Progenitor cell of endocrine pancreas (in vitro differentiated cells): ENCODE data around the gene GPSM3. TPM values are rescaled to one million over a fixed set of nuclear protein-coding genes. Genes with fewer than 3 reads are reported as not detected.

Source experiments
- DNase-seq: peaks from one replicate; pipeline ENCODE4 v3.0.0; 2021; ENCODE audit warnings: low spot score; ENCODE audit not compliant: unreplicated experiment
- H3K27ac Mint-ChIP-seq: 2 replicates; pipeline ENCODE4 v1.8.0; 2021; ENCODE audit warnings: mild to moderate bottlenecking, moderate library complexity, mixed read lengths
- H3K27me3 Mint-ChIP-seq: 2 replicates; pipeline ENCODE4 v1.8.0; 2021; ENCODE audit warnings: mixed read lengths
- H3K36me3 Mint-ChIP-seq: 2 replicates; pipeline ENCODE4 v1.8.0; 2022; ENCODE audit warnings: mixed read lengths; ENCODE audit not compliant: insufficient read depth
- H3K4me1 Mint-ChIP-seq: 2 replicates; pipeline ENCODE4 v1.8.0; 2021; ENCODE audit warnings: low read depth, mixed read lengths
- H3K4me3 Mint-ChIP-seq: 2 replicates; pipeline ENCODE4 v1.8.0; 2021; ENCODE audit warnings: low read depth, mild to moderate bottlenecking, moderate library complexity, mixed read lengths
- H3K9me3 Mint-ChIP-seq: 2 replicates; pipeline ENCODE4 v1.8.0; 2021; ENCODE audit warnings: low read depth, mixed read lengths
- CTCF ChIP-seq: fragments of 200-600 bp; sonication (generic); IDR thresholded peaks from one replicate; pipeline ENCODE4 v1.5.0; 2021; ENCODE audit warnings: antibody characterized with exemption, mild to moderate bottlenecking; ENCODE audit not compliant: unreplicated experiment
- total RNA-seq: library from RNA; stranded (reverse); gene quantifications from 2 replicates; pipeline ENCODE4 v1.2.1, GENCODE V29; 2021

GPSM3 gene
- total RNA-seq, 1 donor from 2014 or later: 6.5 TPM

DNA sequence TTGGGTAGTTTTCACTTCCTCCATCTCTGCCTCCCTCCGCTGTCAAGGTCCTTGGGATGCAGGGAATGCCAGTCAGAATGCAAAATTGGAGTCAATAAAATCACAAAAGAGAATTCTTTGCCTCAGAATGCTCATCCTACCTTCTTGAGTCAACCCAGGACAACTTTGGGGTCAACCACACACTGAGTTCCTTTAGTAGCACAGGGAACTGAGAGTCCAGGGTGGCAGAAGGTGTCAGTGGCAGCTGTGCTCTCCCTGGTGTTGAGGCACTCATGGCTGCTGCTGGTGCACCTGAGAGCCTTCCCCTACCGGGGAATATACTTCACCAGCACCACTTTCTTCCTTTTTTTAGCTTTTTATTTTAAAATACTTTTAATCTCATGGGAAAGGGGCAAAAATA, 32.3 kb upstream of the GPSM3 start:
- H3K4me3 Mint-ChIP-seq: no peak overlapping the region
- H3K36me3 Mint-ChIP-seq: no peaks in the 10 kb centered on the region
- no peaks in the 10 kb centered on the region for H3K9me3 Mint-ChIP-seq
- no peaks in the 10 kb centered on the region for H3K4me1 Mint-ChIP-seq
- H3K27me3 Mint-ChIP-seq: peaks cover 24% of the 10 kb centered on the region
- H3K27ac Mint-ChIP-seq: no peak overlapping the region
- DNase-seq: no peak
- no peak for TF ChIP-seq CTCF

DNA sequence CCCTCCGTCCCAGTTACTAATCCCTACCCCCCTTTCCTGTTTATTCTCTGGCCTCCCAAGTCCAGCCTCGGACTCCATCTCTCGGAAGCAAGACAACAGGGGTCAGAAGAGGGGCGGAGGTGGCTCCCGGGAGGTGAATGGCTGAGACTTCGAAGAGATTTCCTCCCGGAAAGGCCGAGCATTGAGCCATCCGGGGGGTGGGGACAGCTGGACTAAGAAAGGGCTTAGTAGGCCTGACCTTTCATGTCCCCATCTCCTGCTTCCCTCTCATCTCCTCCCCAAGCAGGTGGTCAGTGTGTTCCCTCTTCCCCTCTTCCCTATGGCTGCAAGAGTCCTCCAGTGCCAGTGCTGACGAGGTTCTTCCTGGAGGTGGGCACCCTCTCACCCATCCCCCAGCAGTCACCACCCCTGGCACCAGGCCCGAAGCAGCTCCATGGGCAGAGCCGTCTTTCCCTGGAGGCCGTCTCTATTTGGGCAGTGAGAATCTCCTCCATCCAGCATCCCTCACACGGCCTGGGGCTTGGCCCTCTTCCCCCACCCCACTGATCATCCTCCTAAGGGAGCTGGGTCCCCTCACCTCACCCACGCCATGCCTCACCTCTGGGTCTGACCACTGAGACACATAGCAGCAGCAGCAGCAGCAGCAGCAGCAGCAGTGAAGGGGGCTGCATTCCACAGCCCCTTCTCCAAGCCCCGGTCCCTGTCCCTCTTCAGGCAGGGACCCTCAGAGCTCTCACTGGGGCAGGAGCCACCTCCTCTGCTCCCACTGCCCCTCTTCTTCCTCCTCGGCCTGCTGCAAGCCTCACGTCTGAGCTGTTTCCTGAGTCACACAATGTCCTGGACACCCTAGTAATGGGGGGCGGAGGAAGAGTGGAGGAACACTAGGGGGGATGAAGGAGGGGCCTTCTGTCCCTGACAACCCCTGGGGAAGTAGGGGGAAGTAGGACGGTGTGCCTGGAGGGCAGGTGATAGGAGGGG, 31.1 kb upstream of the GPSM3 start, which contains the start of gene NOTCH4:
Gene NOTCH4, minus strand, starts transcription at position 810 of the 978 bp plus-strand sequence. Its CDS starts 139 bp downstream, at position 671.
- DNase-seq: no peak
- no peaks in the 10 kb centered on the region for H3K4me1 Mint-ChIP-seq
- H3K27ac Mint-ChIP-seq: peak within 1 kb of the TSS; percentile 67
- TF ChIP-seq CTCF: no peak
- H3K36me3 Mint-ChIP-seq: no peaks in the 10 kb centered on the region
- H3K4me3 Mint-ChIP-seq: no peak within 1 kb of the TSS
- H3K27me3 Mint-ChIP-seq: peaks cover 30% of the 10 kb centered on the region
- H3K9me3 Mint-ChIP-seq: no peaks in the 10 kb centered on the region

DNA sequence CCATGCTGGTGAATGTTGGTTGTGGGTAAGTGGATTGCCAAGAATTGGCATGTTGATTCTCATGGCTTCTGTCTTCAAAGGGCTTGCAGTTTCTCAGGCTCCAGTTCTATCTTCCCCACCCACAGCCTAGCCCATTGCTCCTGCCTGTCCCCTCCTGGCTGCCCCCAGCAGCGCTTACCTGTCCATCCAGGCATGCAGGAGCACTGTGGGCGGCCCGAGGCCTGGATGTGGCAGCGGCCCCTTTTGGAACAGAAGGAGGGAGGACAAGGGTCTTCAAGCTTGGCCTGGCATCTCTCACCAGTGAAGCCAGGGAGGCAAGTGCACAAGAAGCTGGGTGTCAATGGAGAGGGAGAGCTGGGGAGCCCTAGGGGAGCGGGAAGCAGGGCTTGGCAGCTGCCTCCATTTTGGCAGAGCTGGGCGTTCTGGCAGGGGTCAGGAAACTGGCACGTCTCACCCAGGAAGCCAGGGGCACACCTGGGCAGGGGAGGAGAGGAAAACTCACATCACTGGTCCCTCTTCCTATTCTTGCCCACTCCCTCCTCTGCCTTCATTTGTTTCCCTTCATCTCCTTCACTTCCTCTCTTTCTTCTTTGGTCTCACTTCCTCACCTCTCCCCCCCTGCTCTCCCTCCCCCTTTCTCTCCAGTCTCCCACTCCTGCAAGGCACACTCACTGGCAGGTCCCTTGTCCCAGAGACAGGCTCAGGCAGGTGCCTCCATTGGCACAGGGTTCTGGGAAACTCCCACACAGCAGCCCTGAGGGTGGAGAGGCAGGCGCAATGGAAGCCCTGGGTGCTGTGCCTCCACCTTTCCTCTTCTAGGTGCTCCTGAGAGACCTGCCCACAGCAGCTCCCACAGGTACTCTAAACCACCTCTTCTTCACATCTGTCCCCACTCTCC, 30.1 kb upstream of the GPSM3 start:
- H3K9me3 Mint-ChIP-seq: no peaks in the 10 kb centered on the region
- no peak for DNase-seq
- H3K36me3 Mint-ChIP-seq: no peaks in the 10 kb centered on the region
- no peak overlapping the region for H3K27ac Mint-ChIP-seq
- no peaks in the 10 kb centered on the region for H3K4me1 Mint-ChIP-seq
- no peak overlapping the region for H3K4me3 Mint-ChIP-seq
- TF ChIP-seq CTCF: no peak
- H3K27me3 Mint-ChIP-seq: peaks cover 34% of the 10 kb centered on the region

- Mint-ChIP-seq H3K4me1 (no peaks in the 10 kb centered on the region), H3K27me3 (peaks cover 39% of the 10 kb centered on the region)
- no peak for TF ChIP-seq CTCF
Observed at GRCh38 chr6:32220021-32220420, 27.6 kb upstream of the GPSM3 start.

DNA sequence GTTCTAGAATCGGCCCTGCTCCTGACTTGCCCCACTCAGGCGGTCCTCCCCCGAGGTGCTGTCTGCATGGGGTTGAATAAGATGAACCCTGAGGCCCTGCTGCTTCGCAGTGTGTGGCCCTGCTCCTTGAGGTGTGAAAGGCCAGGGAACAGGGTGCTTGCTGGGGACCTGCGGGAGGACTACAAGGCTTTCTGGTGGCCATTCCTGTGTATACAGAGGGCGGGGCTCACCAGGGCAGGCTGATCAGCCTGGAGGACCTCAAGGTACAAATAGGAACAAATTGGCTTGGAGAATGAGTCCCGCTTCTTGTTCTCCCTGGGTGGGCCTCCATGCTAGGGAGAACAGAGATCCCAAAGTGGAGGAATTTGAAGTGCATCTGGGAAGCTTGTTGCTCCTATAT, 25.7 kb upstream of the GPSM3 start:
- DNase-seq: no peak
- H3K4me3 Mint-ChIP-seq: no peak overlapping the region
- no peaks in the 10 kb centered on the region for H3K4me1 Mint-ChIP-seq
- H3K27ac Mint-ChIP-seq: no peak overlapping the region
- peaks cover 36% of the 10 kb centered on the region for H3K27me3 Mint-ChIP-seq
- TF ChIP-seq CTCF: no peak
- H3K36me3 Mint-ChIP-seq: no peaks in the 10 kb centered on the region
- no peaks in the 10 kb centered on the region for H3K9me3 Mint-ChIP-seq

More at GRCh38 chr6:32220021-32220420, 27.6 kb upstream of the GPSM3 start:
- no peak for DNase-seq
- no peak overlapping the region for H3K27ac Mint-ChIP-seq
- no peaks in the 10 kb centered on the region for H3K36me3 Mint-ChIP-seq
- H3K9me3 Mint-ChIP-seq: no peaks in the 10 kb centered on the region
- no peak overlapping the region for H3K4me3 Mint-ChIP-seq
